ENCODE data around the gene PASK.

GRCh38 chr2:241092677-241093076 lies 56.6 kb downstream of the PASK start:
- TF ChIP-seq EZH2 (IDR thresholded peaks at IDR 0.05) (no peak), FOXP2 (optimal IDR thresholded peaks at IDR 0.05; ENCODE audit: control extremely low read depth, extremely low read length, insufficient read depth) (no peak)
